Effector memory CD8-positive, alpha-beta T cell (primary cell): ENCODE results near the gene ZNF292.
"Not testable (repeated sequence)": the region's sequence is repeated elsewhere in the genome, so short reads cannot be mapped to it uniquely, and the experiment has no call there.

Source experiments
- ATAC-seq: fragments of 150-1000 bp; cut with Tn5 transposase; replicated peaks from 2 replicates; pipeline ENCODE4 v1.10.0; 2021; ENCODE audit warnings: mild to moderate bottlenecking, moderate library complexity
- DNase-seq, 3 experiments: peaks; one replicate each; pipeline ENCODE4 v3.0.0; 2021
- H3K27ac Mint-ChIP-seq, 2 donors: one replicate each; pipeline ENCODE4 v1.8.0; 2022; ENCODE audit warnings: mild to moderate bottlenecking in 2 of 2, mixed read lengths in 2 of 2, moderate library complexity in 2 of 2
- H3K27me3 Mint-ChIP-seq, 2 donors: one replicate each; pipeline ENCODE4 v1.8.0; 2022; ENCODE audit warnings: mixed read lengths in 2 of 2
- H3K36me3 Mint-ChIP-seq: one replicate; pipeline ENCODE4 v1.8.0; 2022; ENCODE audit warnings: mild to moderate bottlenecking, moderate library complexity, mixed read lengths; ENCODE audit not compliant: insufficient read depth
- H3K4me1 Mint-ChIP-seq, 2 donors: one replicate each; pipeline ENCODE4 v1.8.0; 2022; ENCODE audit warnings: low read depth in 2 of 2, mixed read lengths in 2 of 2
- H3K4me3 Mint-ChIP-seq, 2 donors: one replicate each; pipeline ENCODE4 v1.8.0; 2022; ENCODE audit warnings: mild to moderate bottlenecking in 2 of 2, mixed read lengths in 2 of 2, moderate library complexity in 2 of 2
- H3K9me3 Mint-ChIP-seq, 2 donors: one replicate each; pipeline ENCODE4 v1.8.0; 2022; ENCODE audit warnings: mixed read lengths in 2 of 2

Gene ZNF292

DNA sequence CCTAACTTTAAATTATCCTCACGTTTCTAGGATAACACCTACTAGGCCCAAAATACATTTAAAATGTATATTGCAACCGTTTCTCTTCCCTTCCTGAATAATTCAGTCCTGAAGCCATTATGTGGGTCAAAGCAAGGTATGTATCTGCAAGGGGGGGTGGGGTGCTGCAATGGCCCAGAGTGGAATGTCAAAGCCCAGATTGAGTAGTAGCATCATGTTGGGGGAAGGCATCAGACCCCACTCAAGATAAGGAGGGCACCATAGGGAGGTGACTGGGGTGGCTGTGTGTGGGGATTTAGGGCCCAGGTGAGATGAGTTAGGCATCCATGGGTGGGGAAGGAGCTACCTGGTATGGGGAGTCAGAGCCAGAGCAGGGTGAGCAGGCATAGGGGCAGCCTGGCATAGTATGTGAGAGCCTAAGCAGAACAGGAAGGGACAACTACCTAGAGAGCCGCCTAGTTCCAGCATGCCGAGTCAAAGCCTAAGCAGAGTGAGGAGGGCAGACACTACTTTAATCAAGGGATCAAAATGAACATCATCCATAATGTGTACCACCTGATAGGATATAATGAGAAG, 48.2 kb downstream of the ZNF292 start:
- Mint-ChIP-seq H3K9me3 (no peaks in the 10 kb centered on the region), H3K36me3 (peaks cover 9% of the 10 kb centered on the region), H3K27ac (peak overlapping the region in 1 of 2 donors; percentile 8), H3K27me3 (no peaks in the 10 kb centered on the region), H3K4me3 (no peak overlapping the region), H3K4me1 (peaks cover 41 to 69% of the 10 kb centered on the region in 2 donors)
- ATAC-seq (no peak), DNase-seq (no peak)

GRCh38 chr6:87209812-87210211, 54.4 kb downstream of the ZNF292 start:
- Mint-ChIP-seq H3K9me3 (no peaks in the 10 kb centered on the region), H3K4me1 (peaks cover 45 to 77% of the 10 kb centered on the region in 2 donors), H3K36me3 (peaks cover 3% of the 10 kb centered on the region), H3K27me3 (no peaks in the 10 kb centered on the region), H3K4me3 (no peak overlapping the region), H3K27ac (no peak overlapping the region)
- no peak for DNase-seq
- ATAC-seq: no peak

- Mint-ChIP-seq H3K27ac (no peak overlapping the region), H3K9me3 (no peaks in the 10 kb centered on the region), H3K4me1 (peaks cover 39 to 72% of the 10 kb centered on the region in 2 donors), H3K36me3 (peaks cover 3% of the 10 kb centered on the region), H3K4me3 (no peak overlapping the region), H3K27me3 (no peaks in the 10 kb centered on the region)
- DNase-seq (no peak), ATAC-seq (no peak)
Measured at GRCh38 chr6:87210979-87211378, 55.6 kb downstream of the ZNF292 start.

DNA sequence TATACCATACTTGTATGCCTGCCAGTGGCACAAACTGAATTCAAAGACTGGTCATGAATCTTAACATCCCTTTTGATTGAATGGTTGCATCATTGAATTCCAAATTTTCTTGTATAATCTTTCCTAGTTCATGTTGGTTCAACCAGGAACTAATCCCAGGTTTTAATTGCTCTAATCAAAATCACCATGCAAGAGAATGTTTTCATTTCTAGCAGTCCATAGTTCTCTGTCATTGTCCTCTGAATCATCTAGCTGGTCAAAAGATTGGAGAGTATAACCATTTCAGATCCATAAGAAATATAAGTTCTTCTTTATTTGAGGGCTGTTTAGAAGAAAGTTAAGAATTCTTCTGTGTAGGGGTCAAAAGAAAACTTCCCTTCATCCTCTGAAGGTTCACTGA, 57.2 kb downstream of the ZNF292 start:
- Mint-ChIP-seq H3K27me3 (no peaks in the 10 kb centered on the region), H3K36me3 (no peaks in the 10 kb centered on the region), H3K9me3 (no peaks in the 10 kb centered on the region), H3K4me3 (no peak overlapping the region), H3K27ac (peak overlapping the region; percentile 3 to 76), H3K4me1 (peaks cover 34 to 63% of the 10 kb centered on the region in 2 donors)
- DNase-seq: no peak
- no peak for ATAC-seq

- ATAC-seq (no peak), DNase-seq (no peak)
- Mint-ChIP-seq H3K4me1 (peaks cover 33 to 55% of the 10 kb centered on the region in 2 donors), H3K4me3 (no peak overlapping the region), H3K27ac (peak overlapping the region; percentile 0 to 76), H3K9me3 (no peaks in the 10 kb centered on the region), H3K27me3 (no peaks in the 10 kb centered on the region), H3K36me3 (peaks cover 4% of the 10 kb centered on the region)
Measured at GRCh38 chr6:87213364-87213763, 58.0 kb downstream of the ZNF292 start.

DNA sequence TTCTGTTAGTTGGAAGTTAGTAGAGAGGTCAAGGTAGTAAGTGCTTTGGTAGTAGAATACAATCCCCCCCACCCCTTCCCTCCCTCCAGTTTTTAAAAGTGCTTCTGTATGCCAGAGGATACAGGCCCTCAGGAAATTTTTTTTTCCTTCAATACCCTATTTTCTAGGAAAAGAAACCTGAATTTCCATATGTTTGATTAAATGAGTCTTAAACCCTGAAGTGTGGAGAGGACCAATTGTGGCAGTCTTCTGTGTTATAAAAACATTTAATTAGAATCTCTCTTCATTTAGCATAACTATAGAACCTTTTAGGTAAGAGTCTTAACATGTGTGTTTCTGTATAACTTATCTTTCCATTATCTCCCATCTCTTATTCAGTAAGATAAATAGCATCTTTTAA, 59.5 kb downstream of the ZNF292 start:
- ATAC-seq: no peak
- Mint-ChIP-seq H3K27ac (peak overlapping the region in 1 of 2 donors; percentile 9), H3K36me3 (peaks cover 16% of the 10 kb centered on the region), H3K9me3 (no peaks in the 10 kb centered on the region), H3K4me1 (peaks cover 29 to 48% of the 10 kb centered on the region in 2 donors), H3K27me3 (no peaks in the 10 kb centered on the region), H3K4me3 (no peak overlapping the region)
- DNase-seq: no peak

GRCh38 chr6:87220997-87221396, 65.6 kb downstream of the ZNF292 start:
- DNase-seq: no peak
- H3K9me3 Mint-ChIP-seq: no peaks in the 10 kb centered on the region
- H3K27ac Mint-ChIP-seq: peak overlapping the region in 1 of 2 donors; percentile 35
- no peak for ATAC-seq
- no peak overlapping the region for H3K4me3 Mint-ChIP-seq
- H3K36me3 Mint-ChIP-seq: peaks cover 52% of the 10 kb centered on the region
- peaks cover 3 to 11% of the 10 kb centered on the region in 2 donors for H3K4me1 Mint-ChIP-seq
- no peaks in the 10 kb centered on the region for H3K27me3 Mint-ChIP-seq

DNA sequence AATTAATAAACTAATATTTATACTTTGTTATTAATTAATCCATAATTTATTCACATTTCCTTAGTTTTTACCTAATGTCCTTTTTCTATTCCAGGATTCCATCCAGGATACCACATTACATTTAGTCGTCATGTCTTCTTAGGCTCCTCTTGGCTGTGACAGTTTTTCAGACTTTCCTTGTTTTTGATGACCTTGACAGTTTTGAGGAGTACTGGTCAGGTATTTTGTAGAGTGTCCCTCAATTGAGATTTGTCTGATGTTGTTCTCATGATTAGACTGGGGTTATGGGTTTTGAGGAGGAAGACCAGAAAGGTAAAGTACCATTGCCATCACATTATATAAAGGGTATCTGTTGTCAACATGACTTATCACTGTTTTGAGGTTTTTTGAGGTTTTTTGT, 67.3 kb downstream of the ZNF292 start:
- Mint-ChIP-seq H3K4me1 (peaks cover 3 to 8% of the 10 kb centered on the region in 2 donors), H3K4me3 (no peak overlapping the region), H3K27ac (peak overlapping the region in 1 of 2 donors; percentile 9), H3K36me3 (peaks cover 57% of the 10 kb centered on the region), H3K9me3 (no peaks in the 10 kb centered on the region), H3K27me3 (no peaks in the 10 kb centered on the region)
- DNase-seq (no peak), ATAC-seq (no peak)

GRCh38 chr6:87224971-87225370, 69.6 kb downstream of the ZNF292 start:
- peak overlapping the region in 1 of 2 donors; percentile 60 for H3K27ac Mint-ChIP-seq
- H3K9me3 Mint-ChIP-seq: no peaks in the 10 kb centered on the region
- H3K27me3 Mint-ChIP-seq: no peaks in the 10 kb centered on the region
- H3K36me3 Mint-ChIP-seq: peaks cover 53% of the 10 kb centered on the region
- DNase-seq: no peak
- H3K4me1 Mint-ChIP-seq: peaks cover 3 to 9% of the 10 kb centered on the region in 2 donors
- ATAC-seq: no peak
- H3K4me3 Mint-ChIP-seq: no peak overlapping the region

GRCh38 chr6:87225511-87225910, 70.1 kb downstream of the ZNF292 start:
- ATAC-seq (no peak), DNase-seq (no peak)
- Mint-ChIP-seq H3K36me3 (peaks cover 51% of the 10 kb centered on the region), H3K4me1 (peaks cover 3 to 10% of the 10 kb centered on the region in 2 donors), H3K27me3 (no peaks in the 10 kb centered on the region), H3K27ac (peak overlapping the region in 1 of 2 donors; percentile 60), H3K4me3 (no peak overlapping the region), H3K9me3 (no peaks in the 10 kb centered on the region)

DNA sequence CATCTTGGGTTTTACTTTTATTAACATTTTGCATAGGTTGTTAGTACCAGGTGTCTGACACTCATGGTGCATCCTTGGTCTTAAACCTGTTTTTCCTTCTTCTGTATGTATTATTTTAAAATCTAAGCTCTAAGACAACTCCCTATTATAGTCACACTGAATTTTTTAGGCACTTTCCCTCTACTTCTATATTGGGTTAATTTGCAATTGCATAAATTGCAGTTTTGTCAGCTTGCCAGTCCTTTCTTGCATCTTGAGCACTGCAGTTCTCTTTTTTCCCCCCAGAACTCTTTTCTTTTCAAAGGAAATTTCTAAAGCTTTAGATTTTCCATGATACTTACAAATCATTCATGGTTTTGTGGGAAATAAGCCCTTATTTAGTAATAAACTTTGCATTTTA, 70.6 kb downstream of the ZNF292 start:
- Mint-ChIP-seq H3K36me3 (peaks cover 51% of the 10 kb centered on the region), H3K4me1 (peaks cover 3 to 10% of the 10 kb centered on the region in 2 donors), H3K9me3 (no peaks in the 10 kb centered on the region), H3K4me3 (no peak overlapping the region), H3K27ac (no peak overlapping the region), H3K27me3 (no peaks in the 10 kb centered on the region)
- no peak for DNase-seq
- no peak for ATAC-seq

DNA sequence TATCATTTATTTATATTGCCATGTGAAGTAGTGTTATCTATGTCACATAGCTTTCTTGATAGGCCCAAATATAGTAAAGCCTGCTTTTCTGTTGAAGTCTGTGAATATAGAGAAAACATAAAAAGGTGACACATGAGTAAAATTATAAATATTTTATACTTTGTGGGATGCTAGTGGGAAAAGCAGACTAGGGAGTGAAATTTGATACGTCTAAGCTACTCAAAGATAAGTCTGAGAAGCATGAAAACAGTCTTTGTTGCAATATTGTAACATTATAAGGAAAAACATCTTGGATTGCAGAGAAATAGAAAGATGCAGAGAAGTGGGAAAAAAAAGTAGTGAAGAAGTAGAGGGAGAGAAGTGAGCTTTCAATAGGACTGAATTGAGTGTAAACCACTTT, 75.4 kb downstream of the ZNF292 start:
- Mint-ChIP-seq H3K36me3 (peaks cover 23% of the 10 kb centered on the region), H3K27ac (no peak overlapping the region), H3K9me3 (no peaks in the 10 kb centered on the region), H3K4me1 (peaks cover 0 to 13% of the 10 kb centered on the region in 2 donors), H3K27me3 (no peaks in the 10 kb centered on the region), H3K4me3 (no peak overlapping the region)
- no peak for ATAC-seq
- DNase-seq: no peak

- ATAC-seq: peak; percentile 68
- Mint-ChIP-seq H3K4me3 (no peak overlapping the region), H3K9me3 (no peaks in the 10 kb centered on the region), H3K27me3 (no peaks in the 10 kb centered on the region), H3K27ac (no peak overlapping the region), H3K36me3 (peaks cover 34% of the 10 kb centered on the region), H3K4me1 (peaks cover 0 to 7% of the 10 kb centered on the region in 2 donors)
- no peak for DNase-seq
Measured at GRCh38 chr6:87237804-87238203, 82.4 kb downstream of the ZNF292 start.

- H3K27me3 Mint-ChIP-seq, H3K27ac Mint-ChIP-seq, H3K4me3 Mint-ChIP-seq, H3K9me3 Mint-ChIP-seq, H3K4me1 Mint-ChIP-seq, DNase-seq, ATAC-seq: not testable (repeated sequence)
- peaks cover 38% of the 10 kb centered on the region for H3K36me3 Mint-ChIP-seq
Measured at GRCh38 chr6:87239098-87239635, 83.8 kb downstream of the ZNF292 start.
